Measurements from ENCODE around the gene TYMS. TPM values are rescaled to one million over a fixed set of nuclear protein-coding genes. Genes with fewer than 3 reads are reported as not detected.

Gene TYMS
- total RNA-seq, 1 experiment from 2014 or later: 140 TPM

DNA sequence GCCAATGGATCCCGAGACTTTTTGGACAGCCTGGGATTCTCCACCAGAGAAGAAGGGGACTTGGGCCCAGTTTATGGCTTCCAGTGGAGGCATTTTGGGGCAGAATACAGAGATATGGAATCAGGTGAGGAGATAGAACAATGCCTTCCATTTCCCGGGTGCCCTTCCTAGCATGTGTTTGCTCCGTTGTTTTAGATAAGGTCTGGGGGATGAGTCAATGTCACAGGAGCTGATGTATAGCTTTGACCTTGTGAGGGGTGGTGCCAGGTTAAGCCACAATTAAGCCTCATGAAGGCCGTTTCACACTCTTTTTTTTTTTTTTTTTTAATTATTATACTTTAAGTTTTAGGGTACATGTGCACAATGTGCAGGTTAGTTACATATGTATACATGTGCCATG lies 4.7 kb downstream of the TYMS start:
- Histone ChIP-seq H2BK5ac (ENCODE audit: insufficient read length, low read length) (no peak overlapping the region), H2BK15ac (ENCODE audit: low read depth, low read length) (no peak overlapping the region), H3K9me3 (ENCODE audit: control insufficient read depth, low read depth, low read length) (no peaks in the 10 kb centered on the region), H3K23me2 (ENCODE audit: insufficient read length, low read depth, low read length, poor library complexity, severe bottlenecking) (peaks cover 8% of the 10 kb centered on the region), H4K91ac (ENCODE audit: insufficient read length, low read depth, low read length) (no peak overlapping the region), H3T11ph (ENCODE audit: low read length) (no peak overlapping the region), H2BK12ac (ENCODE audit: insufficient read length, low read depth, low read length) (no peak overlapping the region), H3K79me2 (ENCODE audit: insufficient read depth, low read length) (peaks cover 5% of the 10 kb centered on the region; the same call in 1 of the 2 replicates), H3K14ac (ENCODE audit: insufficient read depth, low read length) (no peak overlapping the region), H3K4me1 (ENCODE audit: insufficient read depth, low read length) (no peaks in the 10 kb centered on the region), H2AFZ (ENCODE audit: low read length) (no peak overlapping the region), H3K27ac (ENCODE audit: insufficient read length, low read depth, low read length) (no peak overlapping the region), H3K23ac (ENCODE audit: insufficient read length, low read depth, low read length) (no peak overlapping the region), H3K18ac (ENCODE audit: insufficient read length, low read depth, low read length) (no peak overlapping the region), H3K79me1 (ENCODE audit: insufficient read depth, low read depth, low read length, poor library complexity, severe bottlenecking) (peaks cover 4% of the 10 kb centered on the region), H4K5ac (ENCODE audit: insufficient read length, low read depth, low read length) (no peak overlapping the region), H4K20me1 (ENCODE audit: control insufficient read depth, insufficient read depth, insufficient read length) (no peaks in the 10 kb centered on the region), H3K4ac (ENCODE audit: low read depth, low read length) (no peak overlapping the region), H3K9ac (ENCODE audit: extremely low read depth, insufficient read length, low read length) (no peak overlapping the region), H3K4me2 (ENCODE audit: insufficient read depth, insufficient read length, low read length) (no peak overlapping the region), H2AK5ac (ENCODE audit: insufficient read length, low read length) (no peak overlapping the region), H4K8ac (replicated peaks; ENCODE audit: insufficient read length, low read depth, low read length) (no peak overlapping the region), H3K27me3 (ENCODE audit: insufficient read depth, low read length) (no peaks in the 10 kb centered on the region), H2BK120ac (ENCODE audit: low read depth, low read length, poor library complexity, severe bottlenecking) (no peak overlapping the region), H2BK20ac (ENCODE audit: low read depth, low read length, poor library complexity, severe bottlenecking) (no peak overlapping the region), H3K56ac (ENCODE audit: insufficient read length, low read depth, low read length) (no peak overlapping the region)
- WGBS (ENCODE audit: extremely low coverage, insufficient read length, low lambda C conversion rate): no CpG with 5 or more reads among the region's 4 CpGs
- Mint-ChIP-seq H3K9me3 (peaks cover 16 to 18% of the 10 kb centered on the region in 2 experiments), H3K27ac (no peak overlapping the region), H3K36me3 (ENCODE audit: insufficient read depth in 1 of 3, low read depth in 3 of 3) (peaks cover 48 to 59% (median 53%) of the 10 kb centered on the region in 3 experiments), H3K4me3 (no peak overlapping the region), H3K27me3 (ENCODE audit: low read depth) (peaks cover 1% of the 10 kb centered on the region; the same call in 1 of the 2 replicates), H3K4me1 (peaks cover 13 to 15% of the 10 kb centered on the region in 2 experiments)
- TF ChIP-seq, protein P1, sequence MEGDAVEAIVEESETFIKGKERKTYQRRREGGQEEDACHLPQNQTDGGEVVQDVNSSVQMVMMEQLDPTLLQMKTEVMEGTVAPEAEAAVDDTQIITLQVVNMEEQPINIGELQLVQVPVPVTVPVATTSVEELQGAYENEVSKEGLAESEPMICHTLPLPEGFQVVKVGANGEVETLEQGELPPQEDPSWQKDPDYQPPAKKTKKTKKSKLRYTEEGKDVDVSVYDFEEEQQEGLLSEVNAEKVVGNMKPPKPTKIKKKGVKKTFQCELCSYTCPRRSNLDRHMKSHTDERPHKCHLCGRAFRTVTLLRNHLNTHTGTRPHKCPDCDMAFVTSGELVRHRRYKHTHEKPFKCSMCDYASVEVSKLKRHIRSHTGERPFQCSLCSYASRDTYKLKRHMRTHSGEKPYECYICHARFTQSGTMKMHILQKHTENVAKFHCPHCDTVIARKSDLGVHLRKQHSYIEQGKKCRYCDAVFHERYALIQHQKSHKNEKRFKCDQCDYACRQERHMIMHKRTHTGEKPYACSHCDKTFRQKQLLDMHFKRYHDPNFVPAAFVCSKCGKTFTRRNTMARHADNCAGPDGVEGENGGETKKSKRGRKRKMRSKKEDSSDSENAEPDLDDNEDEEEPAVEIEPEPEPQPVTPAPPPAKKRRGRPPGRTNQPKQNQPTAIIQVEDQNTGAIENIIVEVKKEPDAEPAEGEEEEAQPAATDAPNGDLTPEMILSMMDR (conservative IDR thresholded peaks at IDR 0.05): no peak
- no peak for DNase-seq
